Testis (tissue), 3 donors: Measurements from ENCODE around the gene NDRG4. TPM values are rescaled to one million over a fixed set of nuclear protein-coding genes. Genes with fewer than 3 reads are reported as not detected.

ENCODE experiments used
- DNase-seq: peaks from one replicate; pipeline ENCODE4 v3.0.0-alpha.2; 2019
- H3K27ac ChIP-seq, 2 donors: fragments of 200-600 bp; sonication (generic); one replicate each; pipeline ENCODE4 v1.5.1; 2019
- H3K27me3 ChIP-seq: fragments of 200-600 bp; sonication (generic); one replicate; pipeline ENCODE4 v1.5.1; 2019
- H3K36me3 ChIP-seq: fragments of 200-600 bp; sonication (generic); one replicate; pipeline ENCODE4 v1.5.1; 2017; ENCODE audit warnings: low read depth; ENCODE audit errors: missing control alignments
- H3K4me1 ChIP-seq: fragments of 200-600 bp; sonication (generic); one replicate; pipeline ENCODE4 v1.5.1; 2019
- H3K4me3 ChIP-seq, 2 donors: fragments of 200-600 bp; sonication (generic); one replicate each; pipeline ENCODE4 v1.5.1; 2017 to 2019
- H3K9me3 ChIP-seq: fragments of 200-600 bp; sonication (generic); one replicate; pipeline ENCODE4 v1.5.1; 2017
- POLR2A ChIP-seq: fragments of 450-650 bp; IDR thresholded peaks from one replicate; pipeline ENCODE4 v1.6.1; 2017; ENCODE audit warnings: antibody characterized with exemption, mild to moderate bottlenecking, moderate library complexity
- WGBS, 2 donors: methylation state at CpG; one replicate each; pipeline ENCODE4 v1.1.5; 2018; 5-methylcytosine and 5-hydroxymethylcytosine counted together
- intact Hi-C: fragments of 100-400 bp; cut with DNase I; formaldehyde crosslinking; loops from one replicate; pipeline ENCODE4 v1.15.1; 2023; ENCODE audit warnings: low total_unique reads
- polyA plus RNA-seq: library from polyadenylated mRNA; stranded (reverse); fragments of 350-450 nt; fragmentation: Illumina TruSeq; extraction: RNeasy Lipid Tissue Mini Kit (QIAGEN cat#74804); gene quantifications from one replicate; pipeline ENCODE4 v1.2.3, GENCODE V29; 2014; ENCODE audit warnings: low read depth, low replicate concordance; ENCODE audit not compliant: insufficient read depth
- small RNA-seq, 2 donors: library from RNA; depleted of rRNA; stranded (forward); fragments of <200 nt; gene quantifications; one replicate each; pipeline ENCODE3, GENCODE V24; 2016
- total RNA-seq, 2 donors: library from RNA; depleted of rRNA; stranded (reverse); fragments of >200 nt; gene quantifications; one replicate each; pipeline ENCODE4 v1.2.3, GENCODE V29; 2016
- TF ChIP-seq, protein P1 (sequence below), 3 experiments: fragments of 450-650 bp in 2 of 3; fragments of 200-600 bp in 1 of 3; sonication (generic) in 1 of 3; IDR thresholded peaks; one replicate each; pipeline ENCODE4 v1.5.1; 2016 to 2019; ENCODE audit warnings: antibody characterized with exemption in 3 of 3, mild to moderate bottlenecking in 2 of 3, moderate library complexity in 1 of 3

Gene NDRG4
- total and polyA plus RNA-seq, 3 donors from 2014 or later, result 142 to 444 (median 375) TPM

DNA sequence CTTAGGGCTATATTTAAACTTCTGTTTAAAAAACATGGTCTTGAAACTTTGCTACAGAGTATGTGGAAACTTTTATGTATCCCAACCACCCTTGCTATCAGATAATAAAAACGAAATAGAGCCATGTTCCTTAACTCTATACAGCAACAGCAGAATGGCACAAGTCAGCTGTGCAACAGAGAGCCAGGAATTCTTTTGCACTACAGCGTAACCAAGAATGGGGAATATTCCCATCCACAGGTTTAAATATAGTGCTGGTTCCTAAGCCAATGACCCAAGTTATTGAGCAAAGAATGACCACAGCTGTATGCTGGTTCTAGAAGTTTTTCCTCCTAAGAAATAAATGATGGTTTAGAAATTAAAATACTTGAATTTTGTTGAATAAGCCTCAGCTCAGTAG lies 48.4 kb downstream of the NDRG4 start:
- WGBS, 2 donors, result 50 to 70% methylated on average over 2 of the region's 2 CpGs
- no peaks in the 10 kb centered on the region for H3K4me1 ChIP-seq
- H3K9me3 ChIP-seq, result no peaks in the 10 kb centered on the region
- no peak for TF ChIP-seq POLR2A
- TF ChIP-seq, protein P1, sequence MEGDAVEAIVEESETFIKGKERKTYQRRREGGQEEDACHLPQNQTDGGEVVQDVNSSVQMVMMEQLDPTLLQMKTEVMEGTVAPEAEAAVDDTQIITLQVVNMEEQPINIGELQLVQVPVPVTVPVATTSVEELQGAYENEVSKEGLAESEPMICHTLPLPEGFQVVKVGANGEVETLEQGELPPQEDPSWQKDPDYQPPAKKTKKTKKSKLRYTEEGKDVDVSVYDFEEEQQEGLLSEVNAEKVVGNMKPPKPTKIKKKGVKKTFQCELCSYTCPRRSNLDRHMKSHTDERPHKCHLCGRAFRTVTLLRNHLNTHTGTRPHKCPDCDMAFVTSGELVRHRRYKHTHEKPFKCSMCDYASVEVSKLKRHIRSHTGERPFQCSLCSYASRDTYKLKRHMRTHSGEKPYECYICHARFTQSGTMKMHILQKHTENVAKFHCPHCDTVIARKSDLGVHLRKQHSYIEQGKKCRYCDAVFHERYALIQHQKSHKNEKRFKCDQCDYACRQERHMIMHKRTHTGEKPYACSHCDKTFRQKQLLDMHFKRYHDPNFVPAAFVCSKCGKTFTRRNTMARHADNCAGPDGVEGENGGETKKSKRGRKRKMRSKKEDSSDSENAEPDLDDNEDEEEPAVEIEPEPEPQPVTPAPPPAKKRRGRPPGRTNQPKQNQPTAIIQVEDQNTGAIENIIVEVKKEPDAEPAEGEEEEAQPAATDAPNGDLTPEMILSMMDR (IDR thresholded peaks at IDR 0.05), result no peak
- no peak overlapping the region for H3K4me3 ChIP-seq
- no peak for DNase-seq
- H3K27ac ChIP-seq, result no peak overlapping the region
- intact Hi-C loops, result no loop called here
- no peaks in the 10 kb centered on the region for H3K27me3 ChIP-seq
- H3K36me3 ChIP-seq, result no peaks in the 10 kb centered on the region

DNA sequence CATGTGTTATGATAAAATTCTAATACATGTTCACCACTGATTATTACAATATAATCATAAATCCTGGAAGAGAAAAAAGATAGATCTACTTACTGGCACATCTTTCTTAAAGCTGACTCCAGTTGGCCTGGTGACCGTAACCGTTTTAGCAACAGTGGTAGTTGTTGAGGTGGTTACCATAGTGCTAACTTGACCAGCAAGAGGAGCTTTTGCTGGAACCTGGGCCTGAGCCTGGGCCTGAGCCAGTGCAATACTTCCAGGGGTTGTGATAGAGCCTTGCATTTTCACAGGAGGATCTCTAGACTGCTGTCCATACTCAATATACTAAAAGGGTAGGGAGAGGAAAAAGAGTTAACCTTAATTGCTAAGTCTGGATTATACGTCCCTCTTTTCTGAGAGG lies 51.6 kb downstream of the NDRG4 start:
- no peaks in the 10 kb centered on the region for H3K9me3 ChIP-seq
- DNase-seq, result no peak
- intact Hi-C loops, result no loop called here
- 78 to 80% methylated on average over 3 of the region's 3 CpGs for WGBS, 2 donors
- no peak overlapping the region for H3K4me3 ChIP-seq
- no peaks in the 10 kb centered on the region for H3K36me3 ChIP-seq
- no peak for TF ChIP-seq POLR2A
- TF ChIP-seq, protein P1 (IDR thresholded peaks at IDR 0.05), result no peak
- H3K27me3 ChIP-seq, result no peaks in the 10 kb centered on the region
- H3K27ac ChIP-seq, result no peak overlapping the region
- no peaks in the 10 kb centered on the region for H3K4me1 ChIP-seq

DNA sequence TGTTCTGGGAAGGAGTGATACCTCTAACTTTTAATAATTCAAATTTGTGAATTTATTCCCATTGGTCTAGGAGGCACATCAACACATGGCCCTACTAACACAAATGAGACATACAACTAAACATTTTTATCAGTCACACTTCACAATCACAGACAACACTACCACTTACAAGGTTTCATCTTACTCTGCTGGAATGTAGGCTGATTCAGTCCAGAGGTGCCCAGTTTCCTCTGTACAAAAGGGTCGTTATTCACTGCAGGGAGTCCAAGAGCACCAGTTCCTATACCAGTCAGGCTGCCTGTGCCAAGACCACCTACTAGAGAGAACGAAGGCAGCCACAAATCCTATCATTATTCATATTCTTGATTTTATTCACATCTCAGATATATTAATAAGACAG lies 56.7 kb downstream of the NDRG4 start:
- no peak overlapping the region for H3K27ac ChIP-seq
- DNase-seq, result no peak
- H3K36me3 ChIP-seq, result no peaks in the 10 kb centered on the region
- no peaks in the 10 kb centered on the region for H3K9me3 ChIP-seq
- TF ChIP-seq POLR2A, result no peak
- TF ChIP-seq, protein P1 (IDR thresholded peaks at IDR 0.05), result no peak
- intact Hi-C loops, result no loop called here
- no peaks in the 10 kb centered on the region for H3K4me1 ChIP-seq
- no peaks in the 10 kb centered on the region for H3K27me3 ChIP-seq
- H3K4me3 ChIP-seq, result no peak overlapping the region
- WGBS, 2 donors, result 71 to 95% methylated on average over 2 of the region's 2 CpGs

Small RNA genes lying within 50 kb of the gene (small RNA-seq; reads per million reads assigned to genes)
- gene RNU6-103P (0 reads per million in 2 donors), gene SNORA46 (221 to 300 reads per million in 2 donors), gene SNORA50A (0 reads per million in 2 donors)

Other genes with a start within 250 kb of the NDRG4 start
- 10 to 100 TPM; 17.9 to 31.2 TPM for gene PRSS54, start 205.1 kb upstream of the NDRG4 start, total RNA-seq
- gene PRSS54, start 205.1 kb upstream of the NDRG4 start, polyA plus RNA-seq, result 84.8 TPM
- gene GINS3, start 107.7 kb upstream of the NDRG4 start, total RNA-seq, result 10 to 100 TPM; 16.1 to 16.7 TPM
- gene GINS3, start 107.7 kb upstream of the NDRG4 start, polyA plus RNA-seq, result 19.0 TPM
- 10 to 100 TPM; 71.2 to 77.5 TPM for gene SETD6, start 15.4 kb downstream of the NDRG4 start, total RNA-seq
- 21.6 TPM for gene SETD6, start 15.4 kb downstream of the NDRG4 start, polyA plus RNA-seq
- gene CNOT1, start 129.7 kb downstream of the NDRG4 start, total RNA-seq, result 100 to 1,000 TPM; 267 to 272 TPM
- 449 TPM for gene CNOT1, start 129.7 kb downstream of the NDRG4 start, polyA plus RNA-seq
- gene SLC38A7, start 184.6 kb downstream of the NDRG4 start, total RNA-seq, result 10 to 100 TPM; 37.4 to 76.4 TPM
- 66.6 TPM for gene SLC38A7, start 184.6 kb downstream of the NDRG4 start, polyA plus RNA-seq
- 100 to 1,000 TPM; 108 to 138 TPM for gene GOT2, start 234.2 kb downstream of the NDRG4 start, total RNA-seq
- gene GOT2, start 234.2 kb downstream of the NDRG4 start, polyA plus RNA-seq, result 81.0 TPM